ENCODE data around the gene EHMT2. TPM values are rescaled to one million over a fixed set of nuclear protein-coding genes. Genes with fewer than 3 reads are reported as not detected.
"Not testable (repeated sequence)": the region's sequence is repeated elsewhere in the genome, so short reads cannot be mapped to it uniquely, and the experiment has no call there.

EHMT2 gene
- total and polyA plus RNA-seq, 8 donors: 13.4 to 55.8 (median 20.6) TPM

- Histone ChIP-seq H3K36me3 (no peaks in the 10 kb centered on the region), H3K27me3 (no peaks in the 10 kb centered on the region), H3K4me3 (no peak overlapping the region), H3K27ac (no peak overlapping the region), H3K9me3 (no peaks in the 10 kb centered on the region), H3K4me1 (no peaks in the 10 kb centered on the region)
- ATAC-seq (no peak), FAIRE-seq (no peak), DNase-seq (no peak)
- TF ChIP-seq CTCF (IDR thresholded peaks at IDR 0.05): no peak
- intact Hi-C loops (cut with DNase I): no loop called here
- 72 to 83% methylated on average over 19 of the region's 19 CpGs for WGBS, 2 donors
These were observed 36.0 kb upstream of the EHMT2 start for GRCh38 chr6:31933537-31933936.

GRCh38 chr6:31932137-31932536 lies 34.6 kb upstream of the EHMT2 start:
- 85 to 89% methylated on average over 7 to 32 of the region's 32 CpGs for WGBS, 2 donors

GRCh38 chr6:31930962-31931361 lies 33.5 kb upstream of the EHMT2 start:
- Histone ChIP-seq H3K36me3 (no peaks in the 10 kb centered on the region), H3K4me3 (no peak overlapping the region), H3K4me1 (no peaks in the 10 kb centered on the region), H3K27ac (no peak overlapping the region), H3K9me3 (no peaks in the 10 kb centered on the region), H3K27me3 (no peaks in the 10 kb centered on the region)
- FAIRE-seq (no peak), DNase-seq (no peak), ATAC-seq (no peak)
- no peak for TF ChIP-seq CTCF (IDR thresholded peaks at IDR 0.05)
- WGBS, 2 donors: 84 to 88% methylated on average over 1 of the region's 1 CpG
- intact Hi-C loops (cut with DNase I): no loop called here

More at GRCh38 chr6:31932137-31932536, 34.6 kb upstream of the EHMT2 start:
- ATAC-seq; H3K27ac ChIP-seq; H3K27me3 ChIP-seq; FAIRE-seq; H3K4me3 ChIP-seq; DNase-seq; H3K36me3 ChIP-seq; intact Hi-C loops (cut with DNase I); H3K9me3 ChIP-seq; H3K4me1 ChIP-seq: not testable (repeated sequence)

- WGBS, 2 donors: 71 to 74% methylated on average over 9 of the region's 9 CpGs
These were observed 31.1 kb upstream of the EHMT2 start for GRCh38 chr6:31928672-31928939.

GRCh38 chr6:31927863-31928671 lies 30.6 kb upstream of the EHMT2 start:
- no peaks in the 10 kb centered on the region for H3K36me3 ChIP-seq
- H3K27me3 ChIP-seq: no peaks in the 10 kb centered on the region
- intact Hi-C loops (cut with DNase I): no loop called here
- H3K4me1 ChIP-seq: no peaks in the 10 kb centered on the region
- H3K9me3 ChIP-seq: no peaks in the 10 kb centered on the region
- DNase-seq: no peak
- whole genome bisulfite sequencing, 2 donors: 59 to 69% methylated on average over 11 of the region's 11 CpGs
- peak in 1 of 4 donors; percentile 20 for ATAC-seq
- no peak overlapping the region for H3K27ac ChIP-seq
- no peak for TF ChIP-seq CTCF (IDR thresholded peaks at IDR 0.05)
- H3K4me3 ChIP-seq: no peak overlapping the region
- no peak for FAIRE-seq

More at GRCh38 chr6:31928672-31928939, 31.1 kb upstream of the EHMT2 start:
- TF ChIP-seq CTCF (IDR thresholded peaks at IDR 0.05): no peak
- DNase-seq (no peak), FAIRE-seq (no peak), ATAC-seq (no peak)
- intact Hi-C loops (cut with DNase I): no loop called here
- Histone ChIP-seq H3K27me3 (no peaks in the 10 kb centered on the region), H3K36me3 (no peaks in the 10 kb centered on the region), H3K9me3 (no peaks in the 10 kb centered on the region), H3K4me3 (no peak overlapping the region), H3K4me1 (no peaks in the 10 kb centered on the region), H3K27ac (no peak overlapping the region)

Measured in pancreas (tissue), 10 donors.